Measurements from ENCODE around the gene C8B. TPM values are rescaled to one million over a fixed set of nuclear protein-coding genes. Genes with fewer than 3 reads are reported as not detected.

The C8B gene
- total RNA-seq, 1 experiment from 2014 or later, result not detected

GRCh38 chr1:56985857-56986256 lies 20.0 kb upstream of the C8B start:
- 0 out of 2 replicates have a peak, but pooled peaks cover 2% of the 10 kb centered on the region for H3K9me3 ChIP-seq (replicated peaks)
- H3K27me3 ChIP-seq (replicated peaks), result peaks cover 6% of the 10 kb centered on the region; the same call in 1 of the 2 replicates
- no peaks in the 10 kb centered on the region for H3K36me3 ChIP-seq
- no peak overlapping the region for H3K4me3 ChIP-seq
- H3K27ac ChIP-seq, result no peak overlapping the region
- H3K4me1 ChIP-seq (replicated peaks), result no peaks in the 10 kb centered on the region
- no peak for DNase-seq (ENCODE audit: low read depth in 1 of 2, low spot score in 2 of 2)

GRCh38 chr1:56983484-56983883 lies 17.7 kb upstream of the C8B start:
- DNase-seq (ENCODE audit: low read depth in 1 of 2, low spot score in 2 of 2), result no peak
- Histone ChIP-seq H3K27ac (no peak overlapping the region), H3K36me3 (no peaks in the 10 kb centered on the region), H3K4me3 (no peak overlapping the region), H3K4me1 (replicated peaks) (no peaks in the 10 kb centered on the region), H3K27me3 (replicated peaks) (peaks cover 9% of the 10 kb centered on the region; the same call in 1 of the 2 replicates), H3K9me3 (replicated peaks) (0 out of 2 replicates have a peak, but pooled peaks cover 2% of the 10 kb centered on the region)

- Histone ChIP-seq H3K4me3 (no peak overlapping the region), H3K27me3 (replicated peaks) (peaks cover 7% of the 10 kb centered on the region; the same call in 1 of the 2 replicates), H3K9me3 (replicated peaks) (0 out of 2 replicates have a peak, but pooled peaks cover 2% of the 10 kb centered on the region), H3K4me1 (replicated peaks) (no peaks in the 10 kb centered on the region), H3K27ac (no peak overlapping the region), H3K36me3 (no peaks in the 10 kb centered on the region)
- no peak for DNase-seq (ENCODE audit: low read depth in 1 of 2, low spot score in 2 of 2)
Measured at GRCh38 chr1:56979986-56980755, 14.4 kb upstream of the C8B start.

- no peak for DNase-seq (ENCODE audit: low read depth in 1 of 2, low spot score in 2 of 2)
- Histone ChIP-seq H3K4me1 (replicated peaks) (no peaks in the 10 kb centered on the region), H3K4me3 (no peak overlapping the region), H3K36me3 (no peaks in the 10 kb centered on the region), H3K27me3 (replicated peaks) (peaks cover 5% of the 10 kb centered on the region; the same call in 1 of the 2 replicates), H3K27ac (no peak overlapping the region), H3K9me3 (replicated peaks) (0 out of 2 replicates have a peak, but pooled peaks cover 2% of the 10 kb centered on the region)
Measured at GRCh38 chr1:56978819-56979218, 13.0 kb upstream of the C8B start.

- no peak for DNase-seq (ENCODE audit: low read depth in 1 of 2, low spot score in 2 of 2)
Measured at GRCh38 chr1:56977910-56978309, 12.1 kb upstream of the C8B start.

GRCh38 chr1:56975446-56975845 lies 9.6 kb upstream of the C8B start:
- Histone ChIP-seq H3K4me3 (no peak overlapping the region), H3K9me3 (replicated peaks) (no peaks in the 10 kb centered on the region; the same call in 1 of the 2 replicates), H3K27me3 (replicated peaks) (peaks cover 3% of the 10 kb centered on the region; the same call in 1 of the 2 replicates), H3K36me3 (no peaks in the 10 kb centered on the region), H3K27ac (no peak overlapping the region), H3K4me1 (replicated peaks) (no peaks in the 10 kb centered on the region)
- DNase-seq (ENCODE audit: low read depth in 1 of 2, low spot score in 2 of 2), result no peak

More at GRCh38 chr1:56977910-56978309, 12.1 kb upstream of the C8B start:
- Histone ChIP-seq H3K27me3 (replicated peaks) (peaks cover 3% of the 10 kb centered on the region; the same call in 1 of the 2 replicates), H3K9me3 (replicated peaks) (0 out of 2 replicates have a peak, but pooled peaks cover 2% of the 10 kb centered on the region), H3K27ac (no peak overlapping the region), H3K4me1 (replicated peaks) (no peaks in the 10 kb centered on the region), H3K4me3 (no peak overlapping the region), H3K36me3 (no peaks in the 10 kb centered on the region)

GRCh38 chr1:56973923-56974742 lies 8.3 kb upstream of the C8B start:
- Histone ChIP-seq H3K4me3 (no peak overlapping the region), H3K9me3 (replicated peaks) (no peaks in the 10 kb centered on the region; the same call in 1 of the 2 replicates), H3K36me3 (no peaks in the 10 kb centered on the region), H3K27me3 (replicated peaks) (no peaks in the 10 kb centered on the region), H3K4me1 (replicated peaks) (no peaks in the 10 kb centered on the region), H3K27ac (no peak overlapping the region)
- no peak for DNase-seq (ENCODE audit: low read depth in 1 of 2, low spot score in 2 of 2)

GRCh38 chr1:56972976-56973375 lies 7.2 kb upstream of the C8B start:
- no peaks in the 10 kb centered on the region for H3K27me3 ChIP-seq (replicated peaks)
- no peak overlapping the region for H3K4me3 ChIP-seq
- no peak overlapping the region for H3K27ac ChIP-seq
- no peaks in the 10 kb centered on the region for H3K36me3 ChIP-seq
- DNase-seq (ENCODE audit: low read depth in 1 of 2, low spot score in 2 of 2), result no peak
- no peaks in the 10 kb centered on the region for H3K4me1 ChIP-seq (replicated peaks)
- no peaks in the 10 kb centered on the region; the same call in 1 of the 2 replicates for H3K9me3 ChIP-seq (replicated peaks)

- no peak overlapping the region for H3K27ac ChIP-seq
Measured at GRCh38 chr1:56970280-56970679, 4.5 kb upstream of the C8B start.

GRCh38 chr1:56968878-56969495 lies 3.2 kb upstream of the C8B start:
- DNase-seq (ENCODE audit: low read depth in 1 of 2, low spot score in 2 of 2), result no peak
- Histone ChIP-seq H3K27ac (no peak overlapping the region), H3K36me3 (no peaks in the 10 kb centered on the region), H3K9me3 (replicated peaks) (no peaks in the 10 kb centered on the region; the same call in 1 of the 2 replicates), H3K4me1 (replicated peaks) (no peaks in the 10 kb centered on the region), H3K27me3 (replicated peaks) (no peaks in the 10 kb centered on the region), H3K4me3 (no peak overlapping the region)

More at GRCh38 chr1:56970280-56970679, 4.5 kb upstream of the C8B start:
- no peaks in the 10 kb centered on the region for H3K36me3 ChIP-seq
- no peaks in the 10 kb centered on the region for H3K27me3 ChIP-seq (replicated peaks)
- no peaks in the 10 kb centered on the region for H3K4me1 ChIP-seq (replicated peaks)
- H3K9me3 ChIP-seq (replicated peaks), result no peaks in the 10 kb centered on the region; the same call in 1 of the 2 replicates
- no peak for DNase-seq (ENCODE audit: low read depth in 1 of 2, low spot score in 2 of 2)
- no peak overlapping the region for H3K4me3 ChIP-seq

GRCh38 chr1:56967900-56968832 lies 2.4 kb upstream of the C8B start:
- H3K9me3 ChIP-seq (replicated peaks), result no peaks in the 10 kb centered on the region; the same call in 1 of the 2 replicates
- H3K36me3 ChIP-seq, result no peaks in the 10 kb centered on the region
- no peak overlapping the region for H3K4me3 ChIP-seq
- no peaks in the 10 kb centered on the region for H3K27me3 ChIP-seq (replicated peaks)
- no peak overlapping the region for H3K27ac ChIP-seq
- DNase-seq (ENCODE audit: low read depth in 1 of 2, low spot score in 2 of 2), result peak; percentile 12 to 51
- no peaks in the 10 kb centered on the region for H3K4me1 ChIP-seq (replicated peaks)

GRCh38 chr1:56967355-56967754 lies 1.5 kb upstream of the C8B start:
- H3K4me3 ChIP-seq, result no peak overlapping the region
- H3K36me3 ChIP-seq, result no peaks in the 10 kb centered on the region
- no peaks in the 10 kb centered on the region; the same call in 1 of the 2 replicates for H3K9me3 ChIP-seq (replicated peaks)
- no peak overlapping the region for H3K27ac ChIP-seq
- no peak for DNase-seq (ENCODE audit: low read depth in 1 of 2, low spot score in 2 of 2)
- H3K27me3 ChIP-seq (replicated peaks), result no peaks in the 10 kb centered on the region
- no peaks in the 10 kb centered on the region for H3K4me1 ChIP-seq (replicated peaks)

GRCh38 chr1:56966698-56966999 lies 834 bp upstream of the C8B start:
- no peaks in the 10 kb centered on the region for H3K4me1 ChIP-seq (replicated peaks)
- no peaks in the 10 kb centered on the region for H3K36me3 ChIP-seq
- no peak overlapping the region for H3K27ac ChIP-seq
- H3K9me3 ChIP-seq (replicated peaks), result no peaks in the 10 kb centered on the region
- H3K27me3 ChIP-seq (replicated peaks), result no peaks in the 10 kb centered on the region
- no peak for DNase-seq (ENCODE audit: low read depth in 1 of 2, low spot score in 2 of 2)
- H3K4me3 ChIP-seq, result no peak overlapping the region
